GM18951 (cell line): Measurements from ENCODE around the gene LRRC17.
"Not testable (repeated sequence)": the region's sequence is repeated elsewhere in the genome, so short reads cannot be mapped to it uniquely, and the experiment has no call there.

Source experiments
- POLR2A ChIP-seq: IDR thresholded peaks from 4 replicates; pipeline ENCODE4 v1.6.1; 2011; ENCODE audit warnings: mild to moderate bottlenecking; ENCODE audit not compliant: insufficient read length, insufficient read depth; ENCODE audit errors: extremely low read depth
- in situ Hi-C: fragments of 300-500 bp; cut with MboI; formaldehyde crosslinking; loops from one replicate; pipeline ENCODE4 v1.12.0; 2022; ENCODE audit warnings: low sequenced_read_pairs, mixed read lengths, inconsistent platforms; ENCODE audit not compliant: unreplicated experiment

Gene LRRC17

DNA sequence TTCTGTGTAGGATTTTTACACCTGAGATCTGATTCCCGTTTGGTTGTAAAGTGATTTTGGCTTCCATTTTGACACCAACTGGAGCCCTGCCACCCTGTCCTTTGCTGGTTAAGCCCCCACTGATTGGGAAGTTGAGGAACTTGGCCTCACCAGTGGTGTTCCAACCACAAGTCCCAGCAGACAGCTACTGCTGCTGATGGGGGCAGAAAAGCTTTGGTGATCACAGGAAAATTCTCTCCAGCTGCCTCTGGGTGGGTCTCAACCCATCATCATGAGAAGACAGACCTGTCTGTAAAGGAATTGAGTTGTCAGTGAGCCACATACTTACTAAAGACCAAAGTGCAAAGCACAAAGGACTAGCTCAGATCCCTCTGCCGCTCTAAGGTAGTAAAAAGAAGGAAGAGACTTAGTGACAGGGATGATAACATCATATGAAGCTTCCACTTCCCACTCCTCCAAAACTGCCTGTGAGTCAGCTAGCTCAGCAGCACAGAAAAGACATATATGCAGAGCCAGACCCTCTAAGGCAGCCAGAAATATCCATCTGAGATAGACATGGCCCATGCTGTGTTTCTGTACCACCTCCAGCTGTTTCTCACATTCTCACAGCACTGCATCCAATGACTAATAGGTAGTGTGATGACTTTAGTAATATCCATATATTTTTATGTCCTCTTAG is 22.4 kb upstream of the LRRC17 start:
- in situ Hi-C loops = no loop called here
- no peak for TF ChIP-seq POLR2A

DNA sequence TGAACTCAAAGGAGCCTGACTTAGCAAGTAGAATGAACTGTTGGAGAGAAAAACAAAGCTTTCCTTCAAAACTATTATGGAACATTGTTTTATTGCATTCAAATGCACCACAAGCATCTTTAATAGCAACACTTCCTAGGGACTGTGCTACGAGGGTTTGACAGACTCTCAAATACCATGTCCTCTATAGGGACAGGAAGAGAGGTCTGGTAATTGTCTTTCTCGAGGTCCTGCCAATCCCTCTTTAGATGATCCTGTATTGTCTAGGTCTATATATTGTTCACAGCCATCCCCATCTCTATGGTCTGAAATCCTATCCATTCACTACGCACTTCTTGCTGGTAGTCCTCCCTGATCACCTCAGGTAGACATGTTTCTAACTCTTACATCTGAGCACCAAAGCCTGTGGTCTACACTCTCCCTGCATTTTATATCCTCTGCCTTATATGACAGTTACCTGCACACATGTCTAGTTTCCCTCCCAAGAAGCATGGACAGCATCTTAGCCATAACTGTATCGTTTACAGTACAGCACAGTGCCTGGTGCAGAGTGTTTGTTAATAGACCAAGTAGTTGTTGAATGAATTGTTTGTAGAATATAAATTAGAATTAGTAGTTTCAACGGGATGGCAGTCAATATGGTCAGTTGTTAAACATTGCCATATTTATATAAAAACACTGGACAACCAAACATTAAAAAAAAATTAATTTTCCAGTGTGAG is 21.7 kb upstream of the LRRC17 start:
- in situ Hi-C loops = no loop called here
- no peak for TF ChIP-seq POLR2A

DNA sequence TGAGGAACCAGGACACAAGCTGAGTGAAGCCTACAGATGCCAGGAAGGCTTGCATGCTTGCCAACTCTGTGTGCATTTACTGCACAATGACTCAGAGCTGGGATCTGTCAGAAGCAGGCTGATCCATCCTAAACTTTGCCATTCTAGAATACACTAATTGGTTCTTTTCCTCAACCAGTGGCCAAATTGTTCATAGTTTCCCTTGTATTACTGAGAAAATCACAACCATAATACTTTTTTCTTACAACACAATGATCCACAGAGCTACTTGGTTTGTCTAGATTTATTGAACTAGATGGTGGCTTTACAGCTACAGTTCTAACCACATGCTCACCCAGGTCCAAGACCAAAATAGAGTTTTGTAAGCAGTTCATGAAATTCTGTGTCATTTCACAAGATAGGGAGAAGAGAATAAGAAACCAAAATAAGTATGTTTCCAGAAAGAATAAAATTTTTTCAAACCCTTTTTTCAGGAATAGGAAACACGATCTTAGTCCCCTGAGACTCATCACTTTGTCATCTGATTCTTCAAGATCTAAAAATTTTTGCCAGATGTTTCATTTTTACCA is 21.0 kb upstream of the LRRC17 start:
- no peak for TF ChIP-seq POLR2A

DNA sequence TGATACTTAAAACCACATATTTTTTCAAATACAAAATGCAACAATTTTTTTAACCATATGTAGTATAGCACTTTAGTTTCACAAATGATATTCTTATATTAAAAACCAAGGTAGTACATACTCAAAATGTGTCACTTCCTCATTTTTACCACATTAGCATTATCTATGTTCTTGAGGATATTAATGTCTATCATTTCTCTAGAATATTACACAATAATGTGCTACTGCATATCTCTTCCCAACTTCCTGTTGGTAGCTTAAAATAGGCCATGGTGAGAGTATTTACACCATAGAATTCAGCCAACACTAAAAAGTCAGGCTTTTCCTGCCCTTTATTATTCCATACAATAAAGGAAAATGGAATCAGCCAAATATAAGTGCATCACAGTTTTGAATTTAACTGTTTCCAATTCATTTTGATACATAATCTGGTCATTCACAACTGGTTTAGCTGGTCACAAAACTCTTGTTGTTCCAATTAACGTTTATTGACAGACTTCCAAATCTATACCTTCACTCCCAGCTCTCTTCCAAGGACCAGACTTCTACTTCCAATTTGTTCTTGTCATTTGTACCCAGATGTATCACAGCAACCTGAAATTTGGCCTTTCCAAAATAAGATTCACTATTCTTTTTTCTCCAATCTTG is 20.0 kb upstream of the LRRC17 start:
- in situ Hi-C loops = no loop called here
- no peak for TF ChIP-seq POLR2A

More for the DNA sequence above, 21.0 kb upstream of the LRRC17 start:
- in situ Hi-C loops = no loop called here

DNA sequence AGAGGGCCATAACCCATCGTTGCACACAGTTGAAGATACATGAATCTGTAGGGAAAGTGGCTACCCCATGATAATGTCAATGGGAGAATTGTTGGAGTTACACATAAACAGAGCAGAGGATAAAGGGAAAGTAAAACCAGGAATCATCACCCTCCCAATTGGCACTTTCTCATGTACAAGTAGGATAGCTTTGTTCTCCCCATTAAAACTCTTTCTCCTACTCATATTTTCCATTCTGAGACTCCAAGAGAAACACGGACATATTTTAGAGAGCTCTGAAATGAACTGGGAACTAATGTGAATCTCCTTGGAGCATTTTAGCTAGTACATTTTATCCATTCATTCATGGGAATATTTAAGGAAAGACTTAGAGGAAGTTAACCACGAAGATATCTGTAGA is 17.2 kb upstream of the LRRC17 start:
- no peak for TF ChIP-seq POLR2A

DNA sequence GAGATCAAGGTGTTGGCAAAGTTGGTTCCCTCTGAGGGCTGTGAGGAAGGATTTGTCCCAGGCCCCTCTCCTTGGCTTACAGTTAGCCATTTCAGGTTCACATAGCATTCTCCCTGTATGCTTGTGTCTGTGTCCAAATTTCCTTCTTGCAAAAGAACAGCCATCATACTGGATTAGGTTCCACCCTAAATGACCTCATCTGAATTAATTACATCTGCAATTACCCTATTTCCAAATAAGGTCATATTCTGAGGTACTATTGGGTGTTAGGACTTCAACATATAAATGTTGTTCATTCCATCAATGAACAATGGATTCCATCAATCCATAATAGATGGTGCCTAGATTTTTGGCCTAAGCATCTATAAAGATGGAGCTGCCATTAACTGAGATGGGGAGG is 16.2 kb upstream of the LRRC17 start:
- TF ChIP-seq POLR2A = no peak
- in situ Hi-C loops = no loop called here

More for the DNA sequence above, 17.2 kb upstream of the LRRC17 start:
- in situ Hi-C loops = no loop called here

DNA sequence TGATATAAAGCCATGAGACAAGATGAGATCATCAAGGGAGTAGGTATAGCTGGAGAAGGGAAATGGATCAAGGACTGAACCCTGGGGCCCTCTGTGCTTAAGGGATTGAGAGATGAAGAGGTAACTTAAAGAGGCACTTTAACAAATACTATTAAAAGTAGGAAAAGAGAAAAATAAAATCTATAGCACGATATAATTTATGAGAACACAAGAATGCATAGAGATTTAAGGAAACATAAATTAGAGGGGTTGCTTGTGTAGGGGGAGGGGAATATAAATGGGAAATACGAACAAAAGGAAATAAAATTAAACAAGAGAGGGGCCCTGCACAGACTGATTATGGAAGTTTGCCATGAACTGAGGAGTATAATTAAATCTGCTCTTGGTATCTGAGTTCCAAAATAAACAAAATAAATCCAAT is 15.6 kb upstream of the LRRC17 start:
- TF ChIP-seq POLR2A = no peak
- in situ Hi-C loops = no loop called here

DNA sequence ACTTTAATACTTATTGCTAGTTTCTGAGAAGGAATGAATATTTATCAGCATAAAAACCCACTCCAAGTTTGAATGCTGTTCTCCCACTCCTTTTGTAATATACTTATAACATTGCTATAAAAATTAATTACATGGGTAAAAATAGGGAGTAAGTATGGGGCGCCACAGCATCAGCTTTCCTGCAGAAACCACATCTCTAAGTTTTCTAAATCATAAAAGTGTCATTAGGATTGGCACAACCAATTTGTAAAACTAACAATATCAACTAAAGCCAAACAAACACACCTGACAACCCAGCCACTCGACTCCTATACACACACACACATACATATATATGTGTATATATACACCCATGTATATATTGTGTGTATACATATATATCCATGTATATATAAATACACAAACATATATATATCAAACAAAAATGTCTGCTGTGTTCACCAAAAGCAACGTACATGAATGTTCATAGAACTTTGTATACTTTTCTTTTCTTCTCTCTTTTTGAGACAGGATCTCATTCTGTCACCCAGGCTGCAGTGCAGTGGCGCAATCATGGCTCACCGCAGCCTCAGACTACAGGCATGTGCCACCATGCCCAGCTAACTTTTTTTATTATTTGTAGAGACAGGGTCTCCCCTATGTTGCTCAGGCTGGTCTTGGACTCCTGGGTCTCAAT is 14.8 kb upstream of the LRRC17 start:
- in situ Hi-C loops = no loop called here
- no peak for TF ChIP-seq POLR2A

DNA sequence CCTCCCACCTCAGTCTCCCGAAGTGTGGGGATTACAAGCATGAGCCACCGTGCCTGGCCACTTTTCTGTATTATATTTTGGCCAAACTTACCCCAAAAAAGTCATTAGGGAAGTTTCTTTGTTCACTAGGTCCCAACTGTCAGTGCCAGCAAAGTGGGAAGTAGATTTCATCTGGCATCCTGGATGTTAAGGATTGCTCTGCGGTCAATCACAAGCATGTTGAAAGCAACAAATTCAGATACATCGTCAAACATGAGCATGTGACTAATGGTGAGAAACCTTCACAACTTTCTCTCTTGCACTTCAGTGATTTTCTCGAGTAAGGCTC is 14.3 kb upstream of the LRRC17 start:
- no peak for TF ChIP-seq POLR2A
- in situ Hi-C loops = no loop called here

DNA sequence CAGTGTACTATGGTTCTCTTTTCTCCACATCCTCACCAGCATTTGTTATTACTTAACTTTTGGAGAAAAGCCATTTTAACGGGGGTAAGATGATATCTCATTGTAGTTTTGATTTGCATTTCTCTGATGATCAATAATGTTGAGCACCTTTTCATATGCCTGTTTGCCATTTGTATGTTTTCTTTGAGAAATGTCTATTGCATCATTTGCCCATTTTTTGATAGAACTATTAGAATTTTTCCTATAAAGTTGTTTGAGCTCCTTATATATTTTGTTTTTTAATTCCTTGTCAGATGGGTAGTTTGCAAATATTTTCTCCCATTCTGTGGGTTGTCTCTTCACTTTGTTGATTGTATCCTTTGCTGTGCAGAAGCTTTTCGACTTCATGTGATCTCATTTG is 10.7 kb upstream of the LRRC17 start:
- in situ Hi-C loops = not testable (repeated sequence)

DNA sequence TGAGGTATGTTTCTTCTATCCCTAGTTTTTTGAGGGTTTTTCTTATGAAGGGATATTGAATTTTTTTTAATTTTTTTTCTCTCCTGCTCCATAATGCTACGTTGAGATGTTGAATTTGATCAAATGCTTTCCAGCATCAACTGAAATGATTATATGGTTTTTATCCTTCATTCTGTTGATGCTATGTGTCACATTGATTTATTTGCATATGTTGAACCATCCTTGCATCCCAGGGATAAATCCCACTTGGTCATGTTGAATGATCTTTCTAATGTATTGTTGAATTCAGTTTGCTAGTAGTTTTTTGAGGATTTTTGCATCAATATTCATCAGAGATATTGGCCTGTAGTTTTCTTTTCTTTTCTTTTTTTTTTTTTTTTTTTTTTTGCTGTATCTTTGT is 9.2 kb upstream of the LRRC17 start:
- in situ Hi-C loops = not testable (repeated sequence)

DNA sequence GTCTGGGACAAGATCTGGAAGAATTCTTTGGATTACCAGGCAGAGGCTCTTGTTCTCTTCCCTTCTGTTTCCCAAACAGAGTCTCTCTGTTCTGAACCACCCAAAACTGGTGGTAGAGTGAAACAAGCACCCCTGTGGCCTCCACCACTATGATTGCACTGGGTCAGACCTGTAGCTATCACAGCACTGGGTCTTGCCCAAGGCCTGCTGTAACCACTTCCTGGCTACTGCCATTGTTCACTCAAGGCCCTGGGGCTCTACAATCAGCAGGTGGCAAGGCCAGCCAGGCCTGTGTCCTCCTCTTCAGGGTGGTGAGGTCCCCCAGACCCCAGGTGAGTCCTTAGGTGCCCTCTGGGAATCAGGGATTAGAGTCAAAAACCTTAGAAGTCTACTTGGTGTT is 4.1 kb upstream of the LRRC17 start:
- no peak for TF ChIP-seq POLR2A

DNA sequence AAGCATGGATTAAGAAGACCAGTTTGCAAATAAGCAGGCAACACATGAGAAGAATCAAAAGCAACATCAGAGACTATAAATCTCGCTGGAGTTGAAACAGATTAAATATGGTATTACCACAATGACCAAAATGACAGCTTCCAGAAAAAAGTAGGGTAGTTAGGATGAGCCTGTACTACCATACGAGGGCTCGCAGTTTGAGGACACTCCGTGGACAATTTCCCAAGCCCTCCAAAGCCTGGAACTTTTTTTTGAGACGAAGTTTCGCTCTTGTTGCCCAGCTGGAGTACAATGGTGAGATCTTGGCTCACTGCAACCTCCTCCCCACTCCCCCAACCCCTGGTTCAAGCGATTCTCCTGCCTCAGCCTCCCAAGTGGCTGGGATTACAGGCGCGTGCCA is 1.0 kb downstream of the LRRC17 start:
- TF ChIP-seq POLR2A = no peak
- in situ Hi-C loops = no loop called here

More for the DNA sequence above, 4.1 kb upstream of the LRRC17 start:
- in situ Hi-C loops = no loop called here

DNA sequence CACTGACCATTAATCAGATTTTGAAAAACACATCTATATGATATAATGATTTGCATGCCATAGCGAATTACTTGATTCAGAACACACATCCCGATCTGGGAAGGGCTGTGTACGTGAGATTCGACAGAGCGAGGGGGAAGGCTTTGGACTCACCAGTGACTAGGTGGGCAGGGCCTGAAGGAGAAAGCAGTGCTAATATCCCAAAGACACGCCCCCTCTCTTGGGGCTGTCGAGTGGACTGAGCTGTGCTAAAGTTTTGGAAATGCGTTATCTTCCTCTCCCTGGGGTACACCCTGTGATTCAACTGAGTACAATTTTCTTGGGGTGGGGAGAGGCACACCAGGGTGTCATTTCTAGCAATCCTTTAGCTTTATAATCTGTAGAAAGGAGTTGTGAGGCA is 1.8 kb downstream of the LRRC17 start:
- in situ Hi-C loops = no loop called here
- TF ChIP-seq POLR2A = no peak

DNA sequence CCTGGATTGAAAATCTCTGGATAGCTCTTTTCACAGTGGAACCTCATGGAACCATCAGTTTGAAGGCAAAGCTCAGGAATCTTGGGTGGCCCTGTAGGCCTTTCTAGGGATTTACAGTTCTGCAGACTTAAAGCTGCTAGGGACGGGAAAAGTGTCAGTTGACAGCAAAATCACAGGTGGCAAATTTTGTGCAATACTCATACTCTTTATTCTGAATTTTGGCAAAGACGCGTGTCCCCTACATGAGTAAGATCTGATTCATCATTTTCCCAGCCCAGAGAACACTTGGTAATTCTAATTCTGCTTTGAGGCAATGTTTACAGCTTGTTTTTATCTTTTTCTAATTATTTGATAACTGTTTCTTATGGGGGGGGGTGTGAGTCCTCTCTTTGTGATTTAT is 3.6 kb downstream of the LRRC17 start:
- no peak for TF ChIP-seq POLR2A
- in situ Hi-C loops = no loop called here
